Liver (tissue), 9 donors: ENCODE data around the gene MEGF6. TPM values are rescaled to one million over a fixed set of nuclear protein-coding genes. Genes with fewer than 3 reads are reported as not detected.

ENCODE experiments used
- DNase-seq: peaks from one replicate; pipeline ENCODE4 v3.0.0-alpha.2; 2017; ENCODE audit warnings: low spot score
- H3K27ac ChIP-seq, 2 donors: one replicate each; pipeline ENCODE4 v1.7.0; 2013; ENCODE audit warnings: inconsistent platforms in 2 of 2, low read length in 2 of 2, control low read depth in 1 of 2, low read depth in 1 of 2, mild to moderate bottlenecking in 1 of 2
- H3K27me3 ChIP-seq, 4 donors: one replicate each; pipeline versions ENCODE4 v1.6.1 to v1.7.0; 2013; ENCODE audit warnings: low read length in 3 of 4, inconsistent platforms in 1 of 4, mild to moderate bottlenecking in 1 of 4, moderate library complexity in 1 of 4; ENCODE audit not compliant: control insufficient read depth in 4 of 4, insufficient read depth in 4 of 4
- H3K36me3 ChIP-seq, 4 donors: one replicate each; pipeline versions ENCODE4 v1.6.1 to v1.7.0; 2013; ENCODE audit warnings: low read length in 3 of 4, mild to moderate bottlenecking in 3 of 4, low read depth in 1 of 4, moderate library complexity in 1 of 4; ENCODE audit not compliant: control insufficient read depth in 4 of 4, insufficient read depth in 3 of 4
- H3K4me1 ChIP-seq, 4 donors: one replicate each; pipeline versions ENCODE4 v1.6.1 to v1.7.0; 2013; ENCODE audit warnings: low read length in 3 of 4, mild to moderate bottlenecking in 3 of 4, moderate library complexity in 1 of 4; ENCODE audit not compliant: control insufficient read depth in 4 of 4, insufficient read depth in 4 of 4
- H3K4me3 ChIP-seq, 3 donors: one replicate each; pipeline versions ENCODE4 v1.6.1 to v1.7.0; 2013; ENCODE audit warnings: low read length in 3 of 3, control low read depth in 1 of 3, low read depth in 1 of 3, mild to moderate bottlenecking in 1 of 3
- H3K9ac ChIP-seq, 2 donors: one replicate each; pipeline ENCODE4 v1.7.0; 2013; ENCODE audit warnings: low read length in 2 of 2, mild to moderate bottlenecking in 2 of 2, moderate library complexity in 2 of 2, control low read depth in 1 of 2, low read depth in 1 of 2
- H3K9me3 ChIP-seq, 4 donors: one replicate each; pipeline versions ENCODE4 v1.6.1 to v1.7.0; 2013; ENCODE audit warnings: low read length in 3 of 4; ENCODE audit not compliant: control insufficient read depth in 4 of 4
- ATF3 ChIP-seq: IDR thresholded peaks from 2 replicates; pipeline ENCODE4 v1.6.1; 2016; ENCODE audit warnings: antibody characterized with exemption
- FOXA1 ChIP-seq: IDR thresholded peaks from 2 replicates; pipeline ENCODE4 v1.6.1; 2016; ENCODE audit warnings: antibody characterized with exemption
- FOXA2 ChIP-seq: IDR thresholded peaks from 2 replicates; pipeline ENCODE4 v1.6.1; 2016; ENCODE audit warnings: antibody characterized with exemption
- GABPA ChIP-seq, 2 donors: IDR thresholded peaks in 1 of 2; conservative IDR thresholded peaks in 1 of 2; 2 replicates each; pipeline ENCODE4 v1.6.1; 2016; ENCODE audit warnings: antibody characterized with exemption in 2 of 2, mild to moderate bottlenecking in 1 of 2, moderate library complexity in 1 of 2
- NR2F2 ChIP-seq: IDR thresholded peaks from 2 replicates; pipeline ENCODE4 v1.6.1; 2016; ENCODE audit warnings: antibody characterized with exemption
- RAD21 ChIP-seq, 2 donors: IDR thresholded peaks; 2 replicates each; pipeline ENCODE4 v1.6.1; 2016; ENCODE audit warnings: antibody characterized with exemption in 2 of 2, mild to moderate bottlenecking in 2 of 2
- REST ChIP-seq: IDR thresholded peaks from 2 replicates; pipeline ENCODE4 v1.6.1; 2016; ENCODE audit warnings: antibody characterized with exemption, mild to moderate bottlenecking
- RXRA ChIP-seq, 2 donors: IDR thresholded peaks; 2 replicates each; pipeline ENCODE4 v1.6.1; 2017 to 2018; ENCODE audit warnings: antibody characterized with exemption in 2 of 2, mild to moderate bottlenecking in 1 of 2
- SP1 ChIP-seq: IDR thresholded peaks from 2 replicates; pipeline ENCODE4 v1.6.1; 2018; ENCODE audit warnings: antibody characterized with exemption, mild to moderate bottlenecking
- TAF1 ChIP-seq: conservative IDR thresholded peaks from 2 replicates; pipeline ENCODE4 v1.6.1; 2016; ENCODE audit warnings: antibody characterized with exemption, mild to moderate bottlenecking
- YY1 ChIP-seq: IDR thresholded peaks from 2 replicates; pipeline ENCODE4 v1.6.1; 2016; ENCODE audit warnings: antibody characterized with exemption, mild to moderate bottlenecking
- WGBS: extraction: QIAGEN DNeasy Blood & Tissue Kit; methylation state at CpG from one replicate; pipeline ENCODE4 v1.1.7; 2013; 5-methylcytosine and 5-hydroxymethylcytosine counted together
- polyA plus RNA-seq, 2 donors: library from polyadenylated mRNA; stranded (reverse) in 1 of 2; unstranded in 1 of 2; fragments of 200-250 nt in 1 of 2; fragments of >200 nt in 1 of 2; fragmentation: Nextera tagmentation in 1 of 2; extraction: Ambion mirVana in 1 of 2; gene quantifications; one replicate each; pipeline versions ENCODE4 v1.2.1 to v1.2.3, GENCODE V29; 2013 to 2015
- total RNA-seq, 2 donors: library from RNA; depleted of rRNA; stranded (reverse); fragments of >200 nt; gene quantifications; one replicate each; pipeline ENCODE4 v1.2.3, GENCODE V29; 2014
- TF ChIP-seq, protein P1 (sequence below): fragments of 150-350 bp; IDR thresholded peaks from 2 replicates; pipeline ENCODE4 v1.5.1; 2017; ENCODE audit warnings: improper control_type of control experiment, low read depth, low read length; ENCODE audit not compliant: missing input control
- TF ChIP-seq, protein P2 (sequence below): IDR thresholded peaks from 2 replicates; pipeline ENCODE4 v1.6.1; 2016; ENCODE audit warnings: antibody characterized with exemption
- TF ChIP-seq, protein P3 (sequence below): IDR thresholded peaks from 2 replicates; pipeline ENCODE4 v1.6.1; 2016; ENCODE audit warnings: antibody characterized with exemption
- donor health status: healthy.
- donor health status: healthy.
- donor health status: healthy.
- donor health status: healthy.
- donor health status: healthy.

The MEGF6 gene
- total and polyA plus RNA-seq, 4 donors, result 1.3 to 11.0 (median 4.0) TPM

GRCh38 chr1:3492545-3493246 lies 118.6 kb downstream of the MEGF6 start:
- DNase-seq, result no peak
- no peak for TF ChIP-seq RAD21 (IDR thresholded peaks at IDR 0.05)
- 89% methylated on average over 17 of the region's 17 CpGs for WGBS

DNA sequence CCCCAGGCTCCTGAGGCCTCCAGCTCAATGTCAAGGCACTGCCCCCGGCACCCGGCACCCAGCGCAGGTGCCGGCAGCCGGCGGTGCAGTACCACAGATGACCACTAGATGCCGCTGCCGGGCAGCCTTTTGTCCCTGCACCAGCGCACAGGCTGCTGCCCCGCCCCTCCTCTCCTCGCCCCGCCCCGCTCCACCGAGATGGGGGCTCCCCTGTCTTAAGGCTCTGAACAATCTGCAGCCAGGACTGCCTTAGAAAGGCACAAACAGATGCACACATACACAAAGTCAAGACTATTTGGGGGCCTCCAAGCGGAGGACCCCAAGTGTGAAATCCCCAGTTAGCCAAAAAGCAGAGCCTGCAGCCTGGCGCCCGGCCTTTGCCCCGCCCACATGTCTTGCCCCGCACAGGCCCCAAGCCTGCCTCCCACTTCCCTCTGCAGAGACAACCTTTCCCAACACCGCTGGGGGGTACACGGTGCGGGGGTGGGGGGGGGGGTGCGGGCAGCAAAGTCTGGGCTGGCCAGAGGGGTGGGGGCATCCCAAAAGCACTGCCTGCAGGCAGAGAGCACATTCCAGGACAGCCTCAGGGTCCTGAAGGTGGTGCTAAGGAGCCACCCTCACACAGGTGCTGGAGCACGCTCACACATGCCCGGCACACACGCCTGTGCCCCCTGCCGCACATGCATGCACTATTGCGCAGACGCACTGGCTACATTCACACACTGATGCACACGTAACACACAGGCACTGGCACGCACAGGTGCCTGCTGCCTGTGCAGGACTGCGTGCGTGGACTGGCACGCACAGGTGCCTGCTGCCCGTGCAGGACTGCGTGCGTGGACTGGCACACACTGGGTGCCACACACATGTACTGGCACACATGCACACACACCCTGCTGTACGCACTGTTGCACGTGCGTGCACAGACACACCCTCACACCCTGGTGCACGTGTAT lies 119.7 kb downstream of the MEGF6 start:
- Histone ChIP-seq H3K9me3 (no peaks in the 10 kb centered on the region), H3K4me1 (no peaks in the 10 kb centered on the region), H3K27ac (no peak overlapping the region), H3K36me3 (no peaks in the 10 kb centered on the region), H3K4me3 (no peak overlapping the region), H3K27me3 (no peaks in the 10 kb centered on the region), H3K9ac (no peak overlapping the region)
- TF ChIP-seq, protein P1, sequence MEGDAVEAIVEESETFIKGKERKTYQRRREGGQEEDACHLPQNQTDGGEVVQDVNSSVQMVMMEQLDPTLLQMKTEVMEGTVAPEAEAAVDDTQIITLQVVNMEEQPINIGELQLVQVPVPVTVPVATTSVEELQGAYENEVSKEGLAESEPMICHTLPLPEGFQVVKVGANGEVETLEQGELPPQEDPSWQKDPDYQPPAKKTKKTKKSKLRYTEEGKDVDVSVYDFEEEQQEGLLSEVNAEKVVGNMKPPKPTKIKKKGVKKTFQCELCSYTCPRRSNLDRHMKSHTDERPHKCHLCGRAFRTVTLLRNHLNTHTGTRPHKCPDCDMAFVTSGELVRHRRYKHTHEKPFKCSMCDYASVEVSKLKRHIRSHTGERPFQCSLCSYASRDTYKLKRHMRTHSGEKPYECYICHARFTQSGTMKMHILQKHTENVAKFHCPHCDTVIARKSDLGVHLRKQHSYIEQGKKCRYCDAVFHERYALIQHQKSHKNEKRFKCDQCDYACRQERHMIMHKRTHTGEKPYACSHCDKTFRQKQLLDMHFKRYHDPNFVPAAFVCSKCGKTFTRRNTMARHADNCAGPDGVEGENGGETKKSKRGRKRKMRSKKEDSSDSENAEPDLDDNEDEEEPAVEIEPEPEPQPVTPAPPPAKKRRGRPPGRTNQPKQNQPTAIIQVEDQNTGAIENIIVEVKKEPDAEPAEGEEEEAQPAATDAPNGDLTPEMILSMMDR, result peak; percentile 98
- no peak for TF ChIP-seq RXRA (IDR thresholded peaks at IDR 0.05)
- peak; percentile 80 to 87 for TF ChIP-seq RAD21 (IDR thresholded peaks at IDR 0.05)
- WGBS, result 39% methylated on average over 41 of the region's 41 CpGs
- DNase-seq, result peak; percentile 86

More at GRCh38 chr1:3492545-3493246, 118.6 kb downstream of the MEGF6 start:
- Histone ChIP-seq H3K4me1 (no peaks in the 10 kb centered on the region), H3K9ac (no peak overlapping the region), H3K27me3 (no peaks in the 10 kb centered on the region), H3K27ac (no peak overlapping the region), H3K9me3 (no peaks in the 10 kb centered on the region), H3K4me3 (no peak overlapping the region), H3K36me3 (no peaks in the 10 kb centered on the region)

DNA sequence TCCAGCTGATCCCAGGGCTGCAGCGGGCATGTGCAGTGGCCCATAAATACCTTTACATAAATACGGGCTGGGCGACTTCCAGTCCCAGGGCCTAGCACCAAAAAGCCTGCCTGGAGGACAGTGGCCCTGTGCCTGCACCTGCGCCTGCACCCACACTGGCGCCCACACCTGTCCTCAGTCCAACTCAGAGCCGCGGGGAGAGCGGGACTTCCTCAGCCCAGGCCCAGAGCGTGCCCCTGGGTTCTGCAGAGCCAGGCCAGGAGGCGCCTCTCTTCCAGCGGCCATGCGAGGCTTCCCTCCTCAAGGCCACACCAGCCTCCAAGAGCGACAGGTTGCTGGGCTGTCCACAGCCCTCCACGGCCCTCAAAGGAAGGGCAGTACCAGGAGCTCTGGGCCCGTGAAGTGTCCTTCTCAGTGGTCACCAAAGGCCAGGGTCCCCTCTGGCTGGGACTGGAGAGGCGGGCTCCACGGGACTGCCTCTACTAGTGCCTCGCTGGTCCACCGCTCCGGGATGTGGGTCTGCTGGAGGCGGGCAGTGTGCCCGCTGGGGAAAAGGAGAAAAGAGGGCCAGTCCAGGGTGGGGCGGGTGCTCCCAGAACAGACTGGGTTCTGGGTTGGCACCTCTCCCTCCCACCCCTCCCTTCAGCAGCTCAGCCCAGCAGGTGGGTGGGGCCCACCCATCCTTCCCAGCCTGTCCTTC lies 121.1 kb downstream of the MEGF6 start:
- Histone ChIP-seq H3K36me3 (no peaks in the 10 kb centered on the region), H3K27ac (no peak overlapping the region), H3K4me3 (no peak overlapping the region), H3K4me1 (no peaks in the 10 kb centered on the region), H3K27me3 (no peaks in the 10 kb centered on the region), H3K9me3 (no peaks in the 10 kb centered on the region), H3K9ac (no peak overlapping the region)
- WGBS, result 90% methylated on average over 23 of the region's 23 CpGs
- no peak for DNase-seq
- TF ChIP-seq RAD21 (IDR thresholded peaks at IDR 0.05), result no peak
- TF ChIP-seq REST, result no peak
- TF ChIP-seq TAF1, result no peak
- no peak for TF ChIP-seq YY1
- TF ChIP-seq SP1, result no peak
- TF ChIP-seq NR2F2, result no peak
- TF ChIP-seq GABPA (IDR thresholded peaks at IDR 0.05 in 1 of 2, conservative IDR thresholded peaks at IDR 0.05 in 1 of 2), result no peak
- TF ChIP-seq, protein P2, sequence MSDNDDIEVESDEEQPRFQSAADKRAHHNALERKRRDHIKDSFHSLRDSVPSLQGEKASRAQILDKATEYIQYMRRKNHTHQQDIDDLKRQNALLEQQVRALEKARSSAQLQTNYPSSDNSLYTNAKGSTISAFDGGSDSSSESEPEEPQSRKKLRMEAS, result no peak
- no peak for TF ChIP-seq FOXA1
- TF ChIP-seq ATF3, result no peak
- TF ChIP-seq, protein P3, sequence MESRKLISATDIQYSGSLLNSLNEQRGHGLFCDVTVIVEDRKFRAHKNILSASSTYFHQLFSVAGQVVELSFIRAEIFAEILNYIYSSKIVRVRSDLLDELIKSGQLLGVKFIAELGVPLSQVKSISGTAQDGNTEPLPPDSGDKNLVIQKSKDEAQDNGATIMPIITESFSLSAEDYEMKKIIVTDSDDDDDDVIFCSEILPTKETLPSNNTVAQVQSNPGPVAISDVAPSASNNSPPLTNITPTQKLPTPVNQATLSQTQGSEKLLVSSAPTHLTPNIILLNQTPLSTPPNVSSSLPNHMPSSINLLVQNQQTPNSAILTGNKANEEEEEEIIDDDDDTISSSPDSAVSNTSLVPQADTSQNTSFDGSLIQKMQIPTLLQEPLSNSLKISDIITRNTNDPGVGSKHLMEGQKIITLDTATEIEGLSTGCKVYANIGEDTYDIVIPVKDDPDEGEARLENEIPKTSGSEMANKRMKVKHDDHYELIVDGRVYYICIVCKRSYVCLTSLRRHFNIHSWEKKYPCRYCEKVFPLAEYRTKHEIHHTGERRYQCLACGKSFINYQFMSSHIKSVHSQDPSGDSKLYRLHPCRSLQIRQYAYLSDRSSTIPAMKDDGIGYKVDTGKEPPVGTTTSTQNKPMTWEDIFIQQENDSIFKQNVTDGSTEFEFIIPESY, result no peak
- TF ChIP-seq FOXA2, result no peak
